Stimulated activated CD4-positive, alpha-beta T cell treated with anti-CD3 and anti-CD28 coated beads, Interleukin-15, amount 100 ng/mL, for 24 hours (primary cell): ENCODE data around the gene PEX16.

Experiments used
- DNase-seq: peaks from one replicate; pipeline ENCODE4 v3.0.0-alpha.2; 2020

PEX16 gene

GRCh38 chr11:45896422-45896984 lies 21.2 kb downstream of the PEX16 start:
- no peak for DNase-seq

DNA sequence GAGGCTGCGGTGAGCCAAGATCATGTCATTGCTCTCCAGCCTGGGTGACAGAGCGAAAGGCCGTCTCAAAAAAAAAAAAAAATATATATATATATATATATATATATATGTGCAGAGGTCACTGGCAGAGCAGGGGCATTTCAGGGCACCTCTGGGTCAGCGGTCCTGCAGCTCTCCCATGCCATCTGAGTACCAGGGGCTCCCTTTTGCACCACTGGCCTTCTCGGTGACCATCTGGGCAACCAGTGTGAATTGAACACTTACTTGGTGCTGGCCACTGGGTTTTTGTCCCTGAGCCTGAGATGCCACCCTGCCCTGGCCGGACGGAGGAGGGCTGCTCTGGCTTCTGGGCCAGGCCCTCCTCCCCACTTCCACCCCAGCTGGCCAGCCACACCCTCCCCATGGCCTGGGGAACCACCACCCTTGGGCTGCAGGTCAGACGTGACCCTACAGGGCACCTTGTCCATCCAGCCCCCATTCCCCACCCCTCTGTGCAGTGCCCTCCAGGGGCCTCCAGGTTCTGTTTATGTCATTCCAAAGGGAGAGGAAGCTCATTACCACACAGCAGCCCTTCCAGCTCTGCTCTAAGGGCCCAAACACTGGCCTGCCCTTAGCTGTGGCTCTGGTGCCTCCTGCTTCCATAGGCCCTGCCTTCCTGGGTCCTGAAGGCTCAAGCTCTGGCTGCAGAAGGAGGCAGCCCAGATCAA lies 22.0 kb downstream of the PEX16 start:
- DNase-seq, result no peak

DNA sequence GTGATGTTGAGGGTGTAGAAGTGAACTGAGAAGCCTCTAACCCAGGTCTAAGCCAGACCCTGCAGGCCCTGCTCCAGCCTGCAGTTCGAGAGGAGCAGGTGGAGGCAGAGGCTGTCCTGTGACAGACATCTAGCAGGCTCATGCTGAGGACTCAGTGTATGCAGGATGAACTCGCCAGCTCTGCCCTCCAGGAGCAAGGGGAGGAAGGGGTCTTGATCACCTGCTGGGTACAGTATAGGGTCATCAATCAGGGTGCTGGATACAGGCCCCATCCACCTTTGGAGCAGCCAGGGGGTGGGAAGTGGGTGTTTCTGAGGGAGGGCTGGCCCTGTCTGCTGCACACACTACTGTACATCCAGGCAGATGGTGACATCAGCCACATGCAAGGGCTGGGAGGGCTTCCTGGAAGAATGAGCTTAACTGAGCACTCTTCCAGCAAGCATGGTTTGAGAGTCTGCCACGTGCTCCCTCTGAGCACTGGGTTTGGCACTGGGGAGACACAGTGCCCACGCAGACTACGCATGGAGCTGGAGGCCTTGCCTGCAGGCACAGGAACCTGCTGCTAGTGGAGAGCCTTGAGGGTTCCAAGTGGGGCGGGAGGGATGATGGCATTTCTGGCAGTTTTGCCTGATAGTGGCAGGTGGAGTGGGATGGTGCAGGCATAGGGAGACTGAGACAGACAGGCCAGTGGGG lies 23.0 kb downstream of the PEX16 start:
- DNase-seq, result no peak

- no peak for DNase-seq
Measured at GRCh38 chr11:45892856-45893255, 24.8 kb downstream of the PEX16 start.

DNA sequence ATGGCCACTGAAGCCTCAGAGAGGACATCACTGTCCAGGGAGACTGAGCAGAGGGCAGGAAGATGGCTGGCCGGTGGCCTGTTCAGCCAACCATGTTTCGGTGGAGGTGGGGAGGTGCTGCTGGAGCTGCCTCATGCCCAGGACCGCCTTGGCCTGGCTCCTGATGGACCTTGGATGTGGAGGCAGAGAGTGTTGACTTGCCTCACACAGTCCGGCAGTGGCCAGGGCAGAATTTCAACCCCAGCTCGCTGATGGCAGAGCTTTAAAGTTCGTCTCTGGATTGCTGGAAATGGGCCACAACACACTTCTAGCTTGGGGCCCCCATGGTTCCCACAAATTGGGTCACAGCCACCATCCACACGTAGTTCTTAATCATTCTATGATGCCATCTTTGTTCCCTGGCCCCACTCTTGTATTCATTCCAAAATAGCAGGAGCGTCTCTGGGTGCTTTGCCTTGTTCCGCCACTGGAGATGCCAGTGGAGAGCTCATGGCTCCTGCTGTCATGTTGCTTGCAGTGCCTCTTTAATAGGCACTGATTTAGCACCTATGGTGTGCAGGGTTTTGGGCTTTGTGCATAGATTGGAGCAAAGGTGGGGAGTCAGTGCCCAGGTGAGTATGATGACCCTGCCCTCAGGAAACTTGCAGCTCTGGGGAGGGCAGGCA lies 26.7 kb downstream of the PEX16 start:
- no peak for DNase-seq

DNA sequence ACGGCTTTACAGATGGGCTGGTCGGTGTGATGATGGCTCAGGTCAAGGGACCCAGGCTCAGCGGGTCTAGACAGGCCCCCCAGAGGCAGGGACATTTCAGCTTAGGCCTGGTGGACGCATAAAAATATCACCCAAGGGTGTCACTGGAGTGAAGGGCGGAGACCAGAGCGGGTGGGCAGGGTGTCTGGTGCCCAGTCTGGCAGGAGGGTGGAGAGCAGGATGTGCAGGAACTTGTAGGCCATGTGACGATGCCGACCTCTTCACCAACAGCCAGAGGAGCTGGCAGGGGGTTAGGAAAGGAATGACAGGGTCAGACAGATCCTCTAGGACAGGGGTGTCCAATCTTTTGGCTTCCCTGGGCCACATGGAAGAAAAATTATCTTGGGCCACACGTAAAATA lies 27.7 kb downstream of the PEX16 start:
- no peak for DNase-seq

GRCh38 chr11:45889555-45889954 lies 28.1 kb downstream of the PEX16 start:
- no peak for DNase-seq

GRCh38 chr11:45887587-45887986 lies 30.1 kb downstream of the PEX16 start:
- DNase-seq, result no peak

- DNase-seq, result no peak
Measured at GRCh38 chr11:45886816-45887520, 30.7 kb downstream of the PEX16 start.

- no peak for DNase-seq
Measured at GRCh38 chr11:45885921-45886721, 31.6 kb downstream of the PEX16 start.

- DNase-seq, result peak; percentile 58
Measured at GRCh38 chr11:45885274-45885920, 32.3 kb downstream of the PEX16 start, which contains the start of gene MAPK8IP1. Gene MAPK8IP1, plus strand, starts transcription at chr11:45885651. Its CDS starts 170 bp downstream, at chr11:45885821.

DNA sequence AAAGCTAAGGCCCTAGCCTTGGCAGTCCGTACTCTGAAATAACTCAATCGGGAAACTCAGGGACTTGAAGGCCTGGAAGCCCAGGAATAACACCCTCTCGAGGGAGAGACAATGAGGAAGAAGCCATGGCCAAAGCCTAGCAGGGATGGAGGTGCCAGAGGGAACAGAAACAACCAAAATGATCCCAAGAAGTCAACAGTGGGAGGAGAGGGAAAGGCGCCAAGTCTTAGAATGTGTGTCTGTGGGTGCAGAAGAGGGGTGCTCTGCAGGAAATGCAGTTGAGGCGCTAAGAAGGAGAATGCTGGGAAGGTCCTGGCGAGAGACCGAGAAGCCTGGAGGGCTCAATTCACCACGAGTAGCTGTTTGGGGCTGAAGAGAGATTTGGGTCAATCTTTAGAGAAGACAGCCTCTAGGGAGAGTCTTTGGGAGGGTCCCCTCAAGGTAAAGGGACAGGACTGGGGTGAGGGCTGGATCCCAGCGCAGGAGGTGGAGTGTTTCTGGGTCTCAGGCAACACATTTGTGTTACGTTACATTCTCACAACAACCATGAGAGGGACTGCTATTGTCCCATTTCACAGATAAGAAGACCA lies 33.0 kb downstream of the PEX16 start:
- no peak for DNase-seq

- DNase-seq, result no peak
Measured at GRCh38 chr11:45881708-45882368, 35.8 kb downstream of the PEX16 start.

GRCh38 chr11:45880772-45881570 lies 36.7 kb downstream of the PEX16 start:
- no peak for DNase-seq

GRCh38 chr11:45879803-45880686 lies 37.6 kb downstream of the PEX16 start:
- no peak for DNase-seq

GRCh38 chr11:45877845-45878244 lies 39.8 kb downstream of the PEX16 start:
- DNase-seq, result no peak

DNA sequence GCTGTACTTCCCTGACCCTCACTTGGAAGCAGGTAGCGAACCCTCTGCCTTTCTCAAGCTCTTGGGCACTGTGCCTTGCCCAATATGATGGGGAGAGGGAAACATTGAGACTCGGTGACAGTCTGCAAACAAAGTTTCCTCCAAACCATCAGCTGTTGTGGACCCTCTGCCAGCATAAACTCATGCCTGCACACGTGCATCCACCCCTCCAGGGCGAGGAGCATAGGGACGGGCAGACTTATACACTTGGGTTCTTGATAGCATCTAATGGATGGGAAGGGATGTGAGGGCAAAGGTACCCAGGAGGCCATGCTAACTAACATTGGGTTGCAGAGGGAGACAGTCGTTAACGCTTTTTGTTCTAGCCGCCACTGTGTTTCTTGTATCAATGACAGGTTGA lies 40.5 kb downstream of the PEX16 start:
- no peak for DNase-seq

DNA sequence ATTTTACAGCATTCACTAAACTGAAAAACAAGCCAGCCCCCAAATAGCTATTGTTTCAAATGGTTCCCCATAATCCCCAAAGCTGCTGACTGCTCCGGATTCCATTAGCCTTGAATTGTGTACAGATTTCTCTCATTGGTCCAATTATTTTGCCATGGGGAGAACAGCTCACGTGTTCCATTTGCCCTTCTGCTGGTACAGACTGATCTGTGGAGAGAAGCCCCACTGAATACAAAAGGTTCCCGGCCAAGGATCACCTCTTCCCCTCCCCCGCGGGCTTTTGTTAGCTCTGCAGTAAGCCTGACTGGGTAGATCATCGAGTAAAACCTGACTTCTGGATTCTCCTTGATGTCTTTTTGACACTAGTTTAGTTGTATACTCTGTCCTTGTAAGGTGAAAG lies 41.3 kb downstream of the PEX16 start:
- no peak for DNase-seq
